Mucosa of descending colon (tissue), 3 donors: ENCODE measurements around the gene CCL20. TPM values are rescaled to one million over a fixed set of nuclear protein-coding genes. Genes with fewer than 3 reads are reported as not detected.

Source experiments
- ATAC-seq: fragments of 200-7000 bp; cut with Tn5 transposase; one replicate; pipeline ENCODE4 v1.9.1; 2020; ENCODE audit warnings: mild to moderate bottlenecking, moderate library complexity
- DNase-seq, 3 donors: peaks; one replicate each; pipeline ENCODE4 v3.0.0-alpha.2; 2020
- H3K36me3 ChIP-seq: fragments of 200-600 bp; one replicate; pipeline ENCODE4 v1.8.0; 2021; ENCODE audit warnings: low read depth, mild to moderate bottlenecking
- H3K4me1 ChIP-seq: fragments of 200-600 bp; one replicate; pipeline ENCODE4 v1.8.0; 2021; ENCODE audit warnings: low read depth, mild to moderate bottlenecking
- H3K4me3 ChIP-seq: fragments of 200-600 bp; one replicate; pipeline ENCODE4 v1.8.0; 2021; ENCODE audit warnings: mild to moderate bottlenecking
- H3K9me3 ChIP-seq: fragments of 200-600 bp; one replicate; pipeline ENCODE4 v1.8.0; 2021; ENCODE audit warnings: mild to moderate bottlenecking
- intact Hi-C, 2 donors: fragments of 100-400 bp; cut with DNase I in 1 of 2; cut with micrococcal nuclease in 1 of 2; formaldehyde crosslinking; loops; one replicate each; pipeline versions ENCODE4 v1.11.0 to v1.11.1; 2022; cut with DNase I, micrococcal nuclease
- total RNA-seq, 3 donors: library from RNA; stranded (reverse); fragmentation: NEBNext Ultra II Directional in 2 of 3; extraction: Animal tissue kit (Norgen Biotek cat#: 25700) in 2 of 3; gene quantifications; one replicate each; pipeline versions ENCODE4 v1.2.1 to v1.2.4, GENCODE V29; 2021 to 2023
- TF ChIP-seq, protein P1 (sequence below): fragments of 200-600 bp; IDR thresholded peaks from one replicate; pipeline ENCODE4 v1.8.0; 2022; ENCODE audit warnings: antibody characterized with exemption, mild to moderate bottlenecking
- donor health status: DM: no; HTN: no; CAD: no; lungs with moderate emphysema.
- donor health status: DM: no; HTN: no; CAD: no.
- donor health status: DM: no; HTN: yes; CAD: no.

Gene CCL20
- total RNA-seq, 3 donors from 2014 or later: 10.2 to 24.4 (median 12.9) TPM

GRCh38 chr2:227772932-227773331 lies 40.7 kb upstream of the CCL20 start:
- no peaks in the 10 kb centered on the region for H3K9me3 ChIP-seq
- TF ChIP-seq, protein P1, sequence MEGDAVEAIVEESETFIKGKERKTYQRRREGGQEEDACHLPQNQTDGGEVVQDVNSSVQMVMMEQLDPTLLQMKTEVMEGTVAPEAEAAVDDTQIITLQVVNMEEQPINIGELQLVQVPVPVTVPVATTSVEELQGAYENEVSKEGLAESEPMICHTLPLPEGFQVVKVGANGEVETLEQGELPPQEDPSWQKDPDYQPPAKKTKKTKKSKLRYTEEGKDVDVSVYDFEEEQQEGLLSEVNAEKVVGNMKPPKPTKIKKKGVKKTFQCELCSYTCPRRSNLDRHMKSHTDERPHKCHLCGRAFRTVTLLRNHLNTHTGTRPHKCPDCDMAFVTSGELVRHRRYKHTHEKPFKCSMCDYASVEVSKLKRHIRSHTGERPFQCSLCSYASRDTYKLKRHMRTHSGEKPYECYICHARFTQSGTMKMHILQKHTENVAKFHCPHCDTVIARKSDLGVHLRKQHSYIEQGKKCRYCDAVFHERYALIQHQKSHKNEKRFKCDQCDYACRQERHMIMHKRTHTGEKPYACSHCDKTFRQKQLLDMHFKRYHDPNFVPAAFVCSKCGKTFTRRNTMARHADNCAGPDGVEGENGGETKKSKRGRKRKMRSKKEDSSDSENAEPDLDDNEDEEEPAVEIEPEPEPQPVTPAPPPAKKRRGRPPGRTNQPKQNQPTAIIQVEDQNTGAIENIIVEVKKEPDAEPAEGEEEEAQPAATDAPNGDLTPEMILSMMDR: no peak
- peaks cover 4% of the 10 kb centered on the region for H3K4me1 ChIP-seq
- no peak overlapping the region for H3K4me3 ChIP-seq
- DNase-seq (no peak), ATAC-seq (no peak)
- intact Hi-C loops: no loop called here
- H3K36me3 ChIP-seq: no peaks in the 10 kb centered on the region

DNA sequence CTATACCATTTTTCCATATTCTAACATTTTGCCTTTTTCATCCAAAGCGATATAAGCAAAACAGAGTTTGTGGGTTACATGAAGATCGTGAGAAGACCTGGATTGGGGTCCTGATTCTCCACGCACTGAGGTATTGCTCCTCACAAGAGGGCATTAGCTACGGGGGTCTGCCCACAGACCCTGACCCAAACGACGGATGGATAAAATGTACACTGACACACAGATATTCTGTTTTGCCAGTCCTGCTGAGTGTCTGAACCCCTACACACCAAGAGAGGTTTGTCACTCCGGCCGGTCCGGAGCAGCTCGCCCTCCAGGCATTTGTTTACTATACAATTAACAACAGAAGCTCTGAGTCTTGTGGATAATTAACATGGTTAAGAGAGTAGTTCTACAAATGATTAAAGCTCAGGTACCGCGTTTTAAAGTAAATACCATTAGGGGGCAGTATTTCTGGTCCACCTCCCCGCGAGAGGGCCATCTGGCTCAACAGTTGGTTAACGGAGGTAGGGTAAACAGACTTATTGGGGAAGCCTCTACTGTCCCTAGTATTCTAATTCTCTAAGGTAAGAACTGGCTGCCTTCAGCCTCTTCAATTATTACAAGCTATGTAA lies 39.5 kb upstream of the CCL20 start:
- no peaks in the 10 kb centered on the region for H3K9me3 ChIP-seq
- peaks cover 4% of the 10 kb centered on the region for H3K4me1 ChIP-seq
- H3K4me3 ChIP-seq: no peak overlapping the region
- TF ChIP-seq, protein P1: no peak
- DNase-seq (no peak), ATAC-seq (peak; percentile 74)
- intact Hi-C loops: no loop called here
- no peaks in the 10 kb centered on the region for H3K36me3 ChIP-seq

- no peak overlapping the region for H3K4me3 ChIP-seq
- DNase-seq (peak in 1 of 3 donors; percentile 66), ATAC-seq (peak; percentile 88)
- intact Hi-C loops: no loop called here
- peaks cover 4% of the 10 kb centered on the region for H3K4me1 ChIP-seq
- no peaks in the 10 kb centered on the region for H3K9me3 ChIP-seq
- TF ChIP-seq, protein P1: no peak
- no peaks in the 10 kb centered on the region for H3K36me3 ChIP-seq
Measured at GRCh38 chr2:227774895-227775842, 38.5 kb upstream of the CCL20 start.

- DNase-seq (peak; percentile 73 to 89 (median 80)), ATAC-seq (peak; percentile 98)
Measured at GRCh38 chr2:227780981-227781615, 32.5 kb upstream of the CCL20 start.

GRCh38 chr2:227781841-227782240 lies 31.8 kb upstream of the CCL20 start:
- Histone ChIP-seq H3K4me3 (no peak overlapping the region), H3K4me1 (peaks cover 11% of the 10 kb centered on the region), H3K36me3 (no peaks in the 10 kb centered on the region), H3K9me3 (no peaks in the 10 kb centered on the region)
- ATAC-seq: no peak
- intact Hi-C loops: no loop called here
- TF ChIP-seq, protein P1: no peak
- no peak for DNase-seq

More at GRCh38 chr2:227780981-227781615, 32.5 kb upstream of the CCL20 start:
- Histone ChIP-seq H3K9me3 (no peaks in the 10 kb centered on the region), H3K4me1 (peaks cover 11% of the 10 kb centered on the region), H3K36me3 (no peaks in the 10 kb centered on the region), H3K4me3 (no peak overlapping the region)
- TF ChIP-seq, protein P1: no peak
- intact Hi-C loops: no loop called here
